GM12892 (cell line): Measurements from ENCODE around the gene PRKCG.

Experiments used
- POLR2A ChIP-seq: IDR thresholded peaks from 2 replicates; pipeline ENCODE4 v1.6.1; 2011; ENCODE audit warnings: low read depth, low read length, control low read depth
- POLR2AphosphoS5 ChIP-seq: IDR thresholded peaks from 2 replicates; pipeline ENCODE4 v1.6.1; 2011; ENCODE audit warnings: low read depth, low read length, control low read depth
- TAF1 ChIP-seq: IDR thresholded peaks from 2 replicates; pipeline ENCODE4 v1.6.1; 2011; ENCODE audit warnings: low read depth, mild to moderate bottlenecking, control low read depth, low read length, borderline replicate concordance

GRCh38 chr19:53853707-53854106, 28.3 kb upstream of the PRKCG start:
- no peak for TF ChIP-seq POLR2AphosphoS5
- TF ChIP-seq POLR2A = no peak
- TF ChIP-seq TAF1 = no peak
